Activated T-helper 17 cell treated with anti-CD3 and anti-CD28 coated beads, Interleukin-2, amount 50 U/mL, for 72 hours (primary cell): ENCODE results near the gene DCAF10. TPM values are rescaled to one million over a fixed set of nuclear protein-coding genes. Genes with fewer than 3 reads are reported as not detected.
"Not testable (repeated sequence)": the region's sequence is repeated elsewhere in the genome, so short reads cannot be mapped to it uniquely, and the experiment has no call there.

Experiments used
- ATAC-seq: fragments of 150-1000 bp; cut with Tn5 transposase; replicated peaks from 2 replicates; pipeline ENCODE4 v1.10.0; 2021; ENCODE audit warnings: mild to moderate bottlenecking, moderate library complexity
- H3K27ac Mint-ChIP-seq: one replicate; pipeline ENCODE4 v1.8.0; 2022; ENCODE audit warnings: mixed read lengths
- H3K27me3 Mint-ChIP-seq: one replicate; pipeline ENCODE4 v1.8.0; 2022; ENCODE audit warnings: mixed read lengths
- H3K36me3 Mint-ChIP-seq: one replicate; pipeline ENCODE4 v1.8.0; 2022; ENCODE audit warnings: low read depth, mild to moderate bottlenecking, mixed read lengths
- H3K4me1 Mint-ChIP-seq: one replicate; pipeline ENCODE4 v1.8.0; 2022; ENCODE audit warnings: mixed read lengths
- H3K4me3 Mint-ChIP-seq: one replicate; pipeline ENCODE4 v1.8.0; 2022; ENCODE audit warnings: mild to moderate bottlenecking, mixed read lengths
- H3K9me3 Mint-ChIP-seq: one replicate; pipeline ENCODE4 v1.8.0; 2022; ENCODE audit warnings: mixed read lengths
- total RNA-seq, 2 donors: library from RNA; stranded (reverse); gene quantifications; one replicate each; pipeline ENCODE4 v1.2.3, GENCODE V29; 2022

DCAF10 gene
- total RNA-seq, 2 donors from 2014 or later, result 9.7 to 12.0 TPM

GRCh38 chr9:37870081-37870798, 69.6 kb downstream of the DCAF10 start:
- Mint-ChIP-seq H3K9me3 (no peaks in the 10 kb centered on the region), H3K27ac (no peak overlapping the region), H3K27me3 (no peaks in the 10 kb centered on the region), H3K4me1 (no peaks in the 10 kb centered on the region), H3K4me3 (no peak overlapping the region), H3K36me3 (peaks cover 4% of the 10 kb centered on the region)
- ATAC-seq, result no peak

GRCh38 chr9:37870799-37871176, 70.2 kb downstream of the DCAF10 start:
- Mint-ChIP-seq H3K27me3 (no peaks in the 10 kb centered on the region), H3K36me3 (peaks cover 4% of the 10 kb centered on the region), H3K4me3 (no peak overlapping the region), H3K4me1 (no peaks in the 10 kb centered on the region), H3K27ac (no peak overlapping the region), H3K9me3 (no peaks in the 10 kb centered on the region)
- ATAC-seq, result no peak

DNA sequence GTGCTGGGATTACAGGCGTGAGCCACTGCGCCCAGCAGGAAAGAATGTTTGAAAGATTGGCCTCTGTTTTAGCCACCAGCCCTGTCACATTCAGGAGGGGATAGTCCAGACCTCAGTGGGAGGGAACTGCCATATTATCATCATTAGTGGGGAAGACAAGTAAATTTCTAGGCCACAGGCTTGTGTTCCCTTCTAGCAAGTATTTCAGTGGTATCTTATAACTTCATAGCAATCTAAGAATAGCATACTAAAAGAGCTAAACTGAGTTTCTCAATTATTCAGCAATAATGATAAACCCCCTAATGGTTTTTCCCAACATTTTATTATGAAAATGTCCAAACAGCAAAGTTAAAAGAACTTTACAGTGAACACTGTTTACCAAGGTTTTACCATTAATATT, 73.4 kb downstream of the DCAF10 start:
- H3K4me3 Mint-ChIP-seq, result no peak overlapping the region
- H3K27ac Mint-ChIP-seq, result no peak overlapping the region
- no peaks in the 10 kb centered on the region for H3K9me3 Mint-ChIP-seq
- H3K36me3 Mint-ChIP-seq, result peaks cover 11% of the 10 kb centered on the region
- no peak for ATAC-seq
- H3K4me1 Mint-ChIP-seq, result no peaks in the 10 kb centered on the region
- no peaks in the 10 kb centered on the region for H3K27me3 Mint-ChIP-seq

GRCh38 chr9:37876376-37876775, 75.8 kb downstream of the DCAF10 start:
- Mint-ChIP-seq H3K4me1 (no peaks in the 10 kb centered on the region), H3K27me3 (no peaks in the 10 kb centered on the region), H3K4me3 (no peak overlapping the region), H3K27ac (no peak overlapping the region), H3K9me3 (no peaks in the 10 kb centered on the region), H3K36me3 (peaks cover 34% of the 10 kb centered on the region)
- no peak for ATAC-seq

DNA sequence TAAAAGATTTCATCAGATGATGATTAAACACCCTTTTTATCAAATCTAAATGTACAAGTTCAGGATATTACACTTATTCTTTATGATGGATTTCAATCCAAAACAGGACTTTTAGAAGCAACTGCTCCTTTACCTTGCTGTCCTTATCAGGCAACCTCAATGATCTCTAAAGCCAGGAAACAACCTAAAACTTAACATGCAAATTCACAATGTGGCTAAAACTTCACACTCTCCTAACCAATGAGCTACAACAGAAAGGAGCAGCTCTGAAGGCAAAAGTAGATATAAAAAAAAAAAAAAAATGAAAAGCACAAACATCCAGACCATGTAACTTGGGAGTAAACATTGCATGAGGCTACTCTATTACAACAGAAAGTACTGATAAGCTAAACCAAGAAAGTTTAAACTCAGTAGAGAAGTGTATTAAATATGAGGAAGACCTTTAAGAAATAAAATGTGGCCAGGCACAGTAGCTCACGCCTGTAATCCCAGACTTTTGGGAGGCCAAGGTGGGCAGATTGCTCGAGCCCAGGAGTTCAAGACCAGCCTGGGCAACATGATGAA, 80.4 kb downstream of the DCAF10 start:
- no peaks in the 10 kb centered on the region for H3K4me1 Mint-ChIP-seq
- H3K27me3 Mint-ChIP-seq, result no peaks in the 10 kb centered on the region
- peaks cover 52% of the 10 kb centered on the region for H3K36me3 Mint-ChIP-seq
- no peaks in the 10 kb centered on the region for H3K9me3 Mint-ChIP-seq
- no peak overlapping the region for H3K4me3 Mint-ChIP-seq
- H3K27ac Mint-ChIP-seq, result no peak overlapping the region
- ATAC-seq, result no peak

DNA sequence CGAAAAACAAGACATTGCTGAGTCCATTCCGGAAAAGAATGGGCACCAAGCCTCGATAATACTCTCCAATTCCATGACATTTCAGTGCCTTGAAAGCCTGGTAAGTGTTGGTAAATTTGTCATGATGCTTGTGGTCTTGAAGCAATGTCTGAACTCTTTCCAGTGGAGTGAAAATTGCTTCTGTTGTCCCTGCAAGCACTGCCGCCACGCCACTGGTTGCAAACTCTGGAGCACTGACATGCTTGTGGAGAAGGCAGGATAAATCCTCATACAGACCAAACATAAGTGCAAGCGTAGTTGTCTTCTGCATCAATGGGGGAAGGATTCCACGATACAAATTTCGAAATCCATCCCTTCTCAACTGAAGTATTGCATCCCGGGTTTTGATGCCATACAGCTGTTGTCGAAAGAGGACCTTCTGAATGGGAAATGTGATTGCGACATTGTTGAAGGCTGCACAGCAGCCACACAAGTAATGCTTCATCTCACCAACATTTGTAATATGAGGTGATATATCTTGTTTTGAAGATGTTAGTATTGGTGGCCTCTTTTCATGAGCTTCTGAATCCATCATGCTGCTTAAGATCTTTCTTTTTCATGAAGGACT, 87.5 kb downstream of the DCAF10 start:
- H3K4me1 Mint-ChIP-seq, H3K9me3 Mint-ChIP-seq, H3K27ac Mint-ChIP-seq, H3K4me3 Mint-ChIP-seq, ATAC-seq, H3K27me3 Mint-ChIP-seq: not testable (repeated sequence)
- peaks cover 71% of the 10 kb centered on the region for H3K36me3 Mint-ChIP-seq

DNA sequence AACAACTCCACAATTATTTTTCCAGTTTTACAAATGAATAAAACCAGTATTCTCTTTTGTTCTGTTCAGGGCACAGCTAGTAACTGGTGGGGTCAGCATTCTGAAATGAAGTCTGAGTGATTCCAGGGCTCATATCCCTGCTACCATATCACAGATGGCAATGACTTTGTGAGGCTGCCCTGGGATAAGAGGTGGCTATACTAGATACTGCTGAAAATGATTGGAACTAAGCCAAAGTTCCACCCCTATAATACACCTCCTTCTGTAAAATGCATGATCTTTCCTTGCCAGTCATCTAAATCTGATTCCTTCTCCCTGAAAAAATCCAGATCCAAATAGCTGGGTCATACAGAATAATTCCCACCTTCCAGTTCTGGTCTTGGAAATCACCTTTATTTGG, 88.9 kb downstream of the DCAF10 start:
- ATAC-seq, result no peak
- H3K4me1 Mint-ChIP-seq, result no peaks in the 10 kb centered on the region

GRCh38 chr9:37891042-37891441, 90.4 kb downstream of the DCAF10 start:
- ATAC-seq, H3K4me3 Mint-ChIP-seq, H3K27me3 Mint-ChIP-seq, H3K9me3 Mint-ChIP-seq, H3K27ac Mint-ChIP-seq, H3K4me1 Mint-ChIP-seq: not testable (repeated sequence)
- H3K36me3 Mint-ChIP-seq, result peaks cover 86% of the 10 kb centered on the region

More for the DNA sequence above, 88.9 kb downstream of the DCAF10 start:
- Mint-ChIP-seq H3K36me3 (peaks cover 86% of the 10 kb centered on the region), H3K9me3 (no peaks in the 10 kb centered on the region), H3K4me3 (no peak overlapping the region), H3K27me3 (no peaks in the 10 kb centered on the region), H3K27ac (no peak overlapping the region)

GRCh38 chr9:37892063-37892462, 91.5 kb downstream of the DCAF10 start:
- Mint-ChIP-seq H3K9me3 (no peaks in the 10 kb centered on the region), H3K27ac (no peak overlapping the region), H3K4me1 (no peaks in the 10 kb centered on the region), H3K4me3 (no peak overlapping the region), H3K36me3 (peaks cover 93% of the 10 kb centered on the region), H3K27me3 (no peaks in the 10 kb centered on the region)
- ATAC-seq, result no peak

DNA sequence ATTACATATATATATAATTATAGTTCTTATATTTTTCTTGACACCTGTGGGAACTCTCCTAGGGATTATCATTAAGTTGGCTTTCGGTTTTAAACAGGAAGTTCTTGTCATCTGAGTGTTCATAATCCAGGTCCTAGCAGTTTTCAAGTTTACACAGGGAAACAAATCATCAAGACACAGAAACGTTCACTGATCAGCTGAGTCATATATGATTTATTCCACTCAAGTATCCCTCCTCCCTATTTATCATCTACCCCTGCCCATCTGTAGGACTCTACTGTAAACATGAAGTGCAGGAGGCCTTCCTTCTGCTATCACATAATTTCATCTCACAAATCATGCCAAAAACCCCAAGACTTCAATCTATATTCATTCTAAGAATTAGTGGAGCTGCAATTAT, 97.1 kb downstream of the DCAF10 start:
- H3K36me3 Mint-ChIP-seq, result peaks cover 79% of the 10 kb centered on the region
- H3K4me1 Mint-ChIP-seq, result peaks cover 5% of the 10 kb centered on the region
- peak overlapping the region; percentile 36 for H3K27ac Mint-ChIP-seq
- H3K4me3 Mint-ChIP-seq, result no peak overlapping the region
- no peaks in the 10 kb centered on the region for H3K9me3 Mint-ChIP-seq
- H3K27me3 Mint-ChIP-seq, result no peaks in the 10 kb centered on the region
- no peak for ATAC-seq

GRCh38 chr9:37899041-37899440, 98.4 kb downstream of the DCAF10 start:
- H3K4me3 Mint-ChIP-seq, result no peak overlapping the region
- no peaks in the 10 kb centered on the region for H3K27me3 Mint-ChIP-seq
- no peak overlapping the region for H3K27ac Mint-ChIP-seq
- peaks cover 5% of the 10 kb centered on the region for H3K4me1 Mint-ChIP-seq
- ATAC-seq, result no peak
- peaks cover 65% of the 10 kb centered on the region for H3K36me3 Mint-ChIP-seq
- H3K9me3 Mint-ChIP-seq, result no peaks in the 10 kb centered on the region

DNA sequence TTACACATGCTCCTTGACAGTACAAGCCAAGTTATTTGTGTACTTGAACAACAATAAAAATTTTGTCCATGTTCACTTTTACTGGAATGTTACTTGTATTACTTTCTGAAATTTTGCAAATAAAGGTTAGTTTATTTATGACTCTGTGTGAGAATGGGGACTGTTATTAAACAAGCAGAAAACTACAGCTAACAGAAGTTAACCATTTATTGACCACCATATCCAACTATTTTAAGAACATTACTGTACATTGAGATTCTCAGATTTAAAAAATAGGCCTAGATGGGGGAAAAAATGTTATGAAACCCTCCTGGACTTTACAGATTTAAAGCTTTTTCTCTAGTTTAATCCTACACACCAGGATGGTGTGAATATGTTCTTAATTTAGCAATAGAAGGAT, 101.5 kb downstream of the DCAF10 start:
- Mint-ChIP-seq H3K4me3 (peak overlapping the region; percentile 88), H3K4me1 (peaks cover 10% of the 10 kb centered on the region)

GRCh38 chr9:37902796-37903646, 102.4 kb downstream of the DCAF10 start:
- Mint-ChIP-seq H3K27ac (peak overlapping the region; percentile 68), H3K27me3 (no peaks in the 10 kb centered on the region), H3K4me3 (peak overlapping the region; percentile 88), H3K36me3 (peaks cover 25% of the 10 kb centered on the region), H3K4me1 (peaks cover 5% of the 10 kb centered on the region), H3K9me3 (no peaks in the 10 kb centered on the region)
- ATAC-seq, result peak; percentile 22

More for the DNA sequence above, 101.5 kb downstream of the DCAF10 start:
- Mint-ChIP-seq H3K27me3 (no peaks in the 10 kb centered on the region), H3K27ac (no peak overlapping the region), H3K36me3 (peaks cover 34% of the 10 kb centered on the region), H3K9me3 (no peaks in the 10 kb centered on the region)
- ATAC-seq, result no peak

- Mint-ChIP-seq H3K27ac (peak within 1 kb of the TSS; percentile 97), H3K4me1 (peaks cover 5% of the 10 kb centered on the region), H3K27me3 (no peaks in the 10 kb centered on the region), H3K36me3 (peaks cover 19% of the 10 kb centered on the region), H3K9me3 (no peaks in the 10 kb centered on the region), H3K4me3 (peak within 1 kb of the TSS; percentile 88)
- ATAC-seq, result peak; percentile 89
Measured at GRCh38 chr9:37903647-37904444, 103.2 kb downstream of the DCAF10 start, which contains the start of gene SLC25A51. TSS of gene SLC25A51 (minus strand) at chr9:37904127. CDS start at chr9:37888550, 15,577 bp downstream.
